ENCODE measurements around the gene SCNN1A. TPM values are rescaled to one million over a fixed set of nuclear protein-coding genes. Genes with fewer than 3 reads are reported as not detected.
A peak's percentile ranks its signal among the peaks of the same experiment; 100 is the strongest.

The SCNN1A gene
- total and polyA plus RNA-seq, 2 of the 13 experiments (the other 11 are each of a cell fraction or from before 2014, with no cell fraction given): 1.5 to 14.6 TPM

DNA sequence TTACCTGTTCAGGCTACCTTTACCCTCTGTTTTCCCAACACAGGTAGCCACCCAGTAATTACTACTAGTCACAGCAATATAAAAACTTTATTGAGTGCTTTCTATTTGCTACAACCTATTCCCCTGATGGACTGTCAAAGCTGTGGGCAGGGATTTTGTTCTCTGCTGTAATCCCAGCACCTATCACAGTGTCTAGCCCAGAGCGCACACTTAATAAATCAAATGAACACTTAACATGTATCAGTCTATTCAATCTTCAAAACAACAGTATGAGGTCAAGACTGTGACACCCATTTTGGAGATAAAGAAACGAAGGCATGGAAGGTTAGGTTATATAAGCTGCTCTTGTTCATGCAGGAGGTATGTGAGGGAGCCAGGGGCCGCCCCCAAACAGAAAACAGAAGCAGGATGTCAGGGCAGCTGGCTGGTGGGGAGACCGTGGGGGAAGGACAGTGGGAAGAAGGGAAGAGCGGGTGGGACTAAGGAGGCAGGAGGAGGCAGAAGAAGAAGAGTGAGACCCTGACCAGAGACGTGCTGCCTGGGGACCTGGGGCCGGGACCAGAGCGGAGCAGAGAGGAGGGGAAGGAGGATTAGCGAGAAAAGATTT is 35.2 kb downstream of the SCNN1A start (continued):
- TF ChIP-seq, protein P1, sequence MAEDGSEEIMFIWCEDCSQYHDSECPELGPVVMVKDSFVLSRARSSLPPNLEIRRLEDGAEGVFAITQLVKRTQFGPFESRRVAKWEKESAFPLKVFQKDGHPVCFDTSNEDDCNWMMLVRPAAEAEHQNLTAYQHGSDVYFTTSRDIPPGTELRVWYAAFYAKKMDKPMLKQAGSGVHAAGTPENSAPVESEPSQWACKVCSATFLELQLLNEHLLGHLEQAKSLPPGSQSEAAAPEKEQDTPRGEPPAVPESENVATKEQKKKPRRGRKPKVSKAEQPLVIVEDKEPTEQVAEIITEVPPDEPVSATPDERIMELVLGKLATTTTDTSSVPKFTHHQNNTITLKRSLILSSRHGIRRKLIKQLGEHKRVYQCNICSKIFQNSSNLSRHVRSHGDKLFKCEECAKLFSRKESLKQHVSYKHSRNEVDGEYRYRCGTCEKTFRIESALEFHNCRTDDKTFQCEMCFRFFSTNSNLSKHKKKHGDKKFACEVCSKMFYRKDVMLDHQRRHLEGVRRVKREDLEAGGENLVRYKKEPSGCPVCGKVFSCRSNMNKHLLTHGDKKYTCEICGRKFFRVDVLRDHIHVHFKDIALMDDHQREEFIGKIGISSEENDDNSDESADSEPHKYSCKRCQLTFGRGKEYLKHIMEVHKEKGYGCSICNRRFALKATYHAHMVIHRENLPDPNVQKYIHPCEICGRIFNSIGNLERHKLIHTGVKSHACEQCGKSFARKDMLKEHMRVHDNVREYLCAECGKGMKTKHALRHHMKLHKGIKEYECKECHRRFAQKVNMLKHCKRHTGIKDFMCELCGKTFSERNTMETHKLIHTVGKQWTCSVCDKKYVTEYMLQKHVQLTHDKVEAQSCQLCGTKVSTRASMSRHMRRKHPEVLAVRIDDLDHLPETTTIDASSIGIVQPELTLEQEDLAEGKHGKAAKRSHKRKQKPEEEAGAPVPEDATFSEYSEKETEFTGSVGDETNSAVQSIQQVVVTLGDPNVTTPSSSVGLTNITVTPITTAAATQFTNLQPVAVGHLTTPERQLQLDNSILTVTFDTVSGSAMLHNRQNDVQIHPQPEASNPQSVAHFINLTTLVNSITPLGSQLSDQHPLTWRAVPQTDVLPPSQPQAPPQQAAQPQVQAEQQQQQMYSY (CRISPR knock-in tag; IDR thresholded peaks at IDR 0.05): no peak
- TF ChIP-seq HOXA3 (CRISPR knock-in tag; IDR thresholded peaks at IDR 0.05) (no peak), ZNF329 (CRISPR knock-in tag; IDR thresholded peaks at IDR 0.05; ENCODE audit: low read depth) (no peak), SMAD3 (CRISPR knock-in tag; IDR thresholded peaks at IDR 0.05) (no peak), ZNF766 (CRISPR knock-in tag; IDR thresholded peaks at IDR 0.05; ENCODE audit: borderline replicate concordance) (no peak), CBX5 (CRISPR knock-in tag; IDR thresholded peaks at IDR 0.05; ENCODE audit: borderline replicate concordance) (no peak), FOXK1 (CRISPR knock-in tag; IDR thresholded peaks at IDR 0.05; ENCODE audit: borderline replicate concordance, low read depth) (no peak), HDAC1 (CRISPR knock-in tag; IDR thresholded peaks at IDR 0.05) (0 out of 2 replicates have a peak, but pooled peaks have one; percentile 7), MIXL1 (CRISPR knock-in tag; IDR thresholded peaks at IDR 0.05) (no peak), HMGA1 (CRISPR knock-in tag; conservative IDR thresholded peaks at IDR 0.05) (no peak), KLF6 (CRISPR knock-in tag; IDR thresholded peaks at IDR 0.05) (no peak), ZNF777 (CRISPR knock-in tag; IDR thresholded peaks at IDR 0.05) (no peak), ZNF629 (CRISPR knock-in tag; conservative IDR thresholded peaks at IDR 0.05) (peak; percentile 64), ZNF562 (CRISPR knock-in tag; IDR thresholded peaks at IDR 0.05; ENCODE audit: borderline replicate concordance) (no peak), NAIF1 (CRISPR knock-in tag; IDR thresholded peaks at IDR 0.05; ENCODE audit: borderline replicate concordance) (no peak), ZNF816 (CRISPR knock-in tag; IDR thresholded peaks at IDR 0.05; ENCODE audit: borderline replicate concordance) (no peak), ZNF589 (CRISPR knock-in tag; conservative IDR thresholded peaks at IDR 0.05) (no peak), ZMYM4 (CRISPR knock-in tag; IDR thresholded peaks at IDR 0.05) (no peak), ZNF33B (CRISPR knock-in tag; IDR thresholded peaks at IDR 0.05) (no peak), SRF (IDR thresholded peaks at IDR 0.05; ENCODE audit: low read depth, low read length) (no peak), ZNF792 (CRISPR knock-in tag; IDR thresholded peaks at IDR 0.05) (no peak), SMARCC2 (IDR thresholded peaks at IDR 0.05) (no peak), POLR2G (IDR thresholded peaks at IDR 0.05; ENCODE audit: low read depth, low read length) (peak; percentile 54)
- TF ChIP-seq, protein P2, sequence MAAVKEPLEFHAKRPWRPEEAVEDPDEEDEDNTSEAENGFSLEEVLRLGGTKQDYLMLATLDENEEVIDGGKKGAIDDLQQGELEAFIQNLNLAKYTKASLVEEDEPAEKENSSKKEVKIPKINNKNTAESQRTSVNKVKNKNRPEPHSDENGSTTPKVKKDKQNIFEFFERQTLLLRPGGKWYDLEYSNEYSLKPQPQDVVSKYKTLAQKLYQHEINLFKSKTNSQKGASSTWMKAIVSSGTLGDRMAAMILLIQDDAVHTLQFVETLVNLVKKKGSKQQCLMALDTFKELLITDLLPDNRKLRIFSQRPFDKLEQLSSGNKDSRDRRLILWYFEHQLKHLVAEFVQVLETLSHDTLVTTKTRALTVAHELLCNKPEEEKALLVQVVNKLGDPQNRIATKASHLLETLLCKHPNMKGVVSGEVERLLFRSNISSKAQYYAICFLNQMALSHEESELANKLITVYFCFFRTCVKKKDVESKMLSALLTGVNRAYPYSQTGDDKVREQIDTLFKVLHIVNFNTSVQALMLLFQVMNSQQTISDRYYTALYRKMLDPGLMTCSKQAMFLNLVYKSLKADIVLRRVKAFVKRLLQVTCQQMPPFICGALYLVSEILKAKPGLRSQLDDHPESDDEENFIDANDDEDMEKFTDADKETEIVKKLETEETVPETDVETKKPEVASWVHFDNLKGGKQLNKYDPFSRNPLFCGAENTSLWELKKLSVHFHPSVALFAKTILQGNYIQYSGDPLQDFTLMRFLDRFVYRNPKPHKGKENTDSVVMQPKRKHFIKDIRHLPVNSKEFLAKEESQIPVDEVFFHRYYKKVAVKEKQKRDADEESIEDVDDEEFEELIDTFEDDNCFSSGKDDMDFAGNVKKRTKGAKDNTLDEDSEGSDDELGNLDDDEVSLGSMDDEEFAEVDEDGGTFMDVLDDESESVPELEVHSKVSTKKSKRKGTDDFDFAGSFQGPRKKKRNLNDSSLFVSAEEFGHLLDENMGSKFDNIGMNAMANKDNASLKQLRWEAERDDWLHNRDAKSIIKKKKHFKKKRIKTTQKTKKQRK (IDR thresholded peaks at IDR 0.05; ENCODE audit: low read length): no peak
- TF ChIP-seq, protein P3, sequence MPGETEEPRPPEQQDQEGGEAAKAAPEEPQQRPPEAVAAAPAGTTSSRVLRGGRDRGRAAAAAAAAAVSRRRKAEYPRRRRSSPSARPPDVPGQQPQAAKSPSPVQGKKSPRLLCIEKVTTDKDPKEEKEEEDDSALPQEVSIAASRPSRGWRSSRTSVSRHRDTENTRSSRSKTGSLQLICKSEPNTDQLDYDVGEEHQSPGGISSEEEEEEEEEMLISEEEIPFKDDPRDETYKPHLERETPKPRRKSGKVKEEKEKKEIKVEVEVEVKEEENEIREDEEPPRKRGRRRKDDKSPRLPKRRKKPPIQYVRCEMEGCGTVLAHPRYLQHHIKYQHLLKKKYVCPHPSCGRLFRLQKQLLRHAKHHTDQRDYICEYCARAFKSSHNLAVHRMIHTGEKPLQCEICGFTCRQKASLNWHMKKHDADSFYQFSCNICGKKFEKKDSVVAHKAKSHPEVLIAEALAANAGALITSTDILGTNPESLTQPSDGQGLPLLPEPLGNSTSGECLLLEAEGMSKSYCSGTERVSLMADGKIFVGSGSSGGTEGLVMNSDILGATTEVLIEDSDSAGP (CRISPR knock-in tag; IDR thresholded peaks at IDR 0.05; ENCODE audit: borderline replicate concordance): no peak

Data from HepG2 (cell line).